ENCODE results near the gene RRP8. TPM values are rescaled to one million over a fixed set of nuclear protein-coding genes. Genes with fewer than 3 reads are reported as not detected.

The RRP8 gene
- total RNA-seq, 1 donor from 2014 or later, result 9.4 TPM

GRCh38 chr11:6646071-6646470 is 42.7 kb upstream of the RRP8 start:
- Histone ChIP-seq H3K4me1 (ENCODE audit: control insufficient read depth in 3 of 3, insufficient read depth in 3 of 3, low read length in 3 of 3) (peaks cover 31 to 42% (median 32%) of the 10 kb centered on the region in 3 donors), H3K9ac (ENCODE audit: low read depth in 1 of 3, low read length in 3 of 3) (peak overlapping the region in 1 of 3 donors; percentile 40), H3K4me3 (ENCODE audit: low read length in 3 of 3) (peak overlapping the region; percentile 26 to 52 (median 29))

GRCh38 chr11:6642957-6643356 is 39.5 kb upstream of the RRP8 start:
- peaks cover 0 to 11% (median 7%) of the 10 kb centered on the region in 3 donors for H3K36me3 ChIP-seq (ENCODE audit: control insufficient read depth in 3 of 3, insufficient read depth in 3 of 3, low read length in 3 of 3)
- H3K27ac ChIP-seq (ENCODE audit: low read depth, low read length), result no peak overlapping the region
- H3K9me3 ChIP-seq (ENCODE audit: control insufficient read depth in 3 of 3, low read length in 3 of 3), result no peaks in the 10 kb centered on the region
- peaks cover 39 to 45% (median 41%) of the 10 kb centered on the region in 3 donors for H3K4me1 ChIP-seq (ENCODE audit: control insufficient read depth in 3 of 3, insufficient read depth in 3 of 3, low read length in 3 of 3)
- no peak overlapping the region for H3K9ac ChIP-seq (ENCODE audit: low read depth in 1 of 3, low read length in 3 of 3)
- H3K4me3 ChIP-seq (ENCODE audit: low read length in 3 of 3), result no peak overlapping the region
- peaks cover 0 to 9% (median 5%) of the 10 kb centered on the region in 3 donors for H3K27me3 ChIP-seq (ENCODE audit: control insufficient read depth in 3 of 3, insufficient read depth in 3 of 3, low read length in 3 of 3)

More at GRCh38 chr11:6646071-6646470, 42.7 kb upstream of the RRP8 start:
- Histone ChIP-seq H3K27ac (ENCODE audit: low read depth, low read length) (peak overlapping the region; percentile 85), H3K9me3 (ENCODE audit: control insufficient read depth in 3 of 3, low read length in 3 of 3) (no peaks in the 10 kb centered on the region), H3K27me3 (ENCODE audit: control insufficient read depth in 3 of 3, insufficient read depth in 3 of 3, low read length in 3 of 3) (peaks cover 0 to 13% (median 5%) of the 10 kb centered on the region in 3 donors), H3K36me3 (ENCODE audit: control insufficient read depth in 3 of 3, insufficient read depth in 3 of 3, low read length in 3 of 3) (peaks cover 0 to under 1% (median 0%) of the 10 kb centered on the region in 3 donors)

GRCh38 chr11:6640985-6641701 is 37.7 kb upstream of the RRP8 start:
- Histone ChIP-seq H3K36me3 (ENCODE audit: control insufficient read depth in 3 of 3, insufficient read depth in 3 of 3, low read length in 3 of 3) (peaks cover 0 to 11% (median 7%) of the 10 kb centered on the region in 3 donors), H3K27ac (ENCODE audit: low read depth, low read length) (no peak overlapping the region), H3K4me1 (ENCODE audit: control insufficient read depth in 3 of 3, insufficient read depth in 3 of 3, low read length in 3 of 3) (peaks cover 36 to 40% (median 38%) of the 10 kb centered on the region in 3 donors), H3K27me3 (ENCODE audit: control insufficient read depth in 3 of 3, insufficient read depth in 3 of 3, low read length in 3 of 3) (peaks cover 0 to 5% (median 0%) of the 10 kb centered on the region in 3 donors), H3K9me3 (ENCODE audit: control insufficient read depth in 3 of 3, low read length in 3 of 3) (no peaks in the 10 kb centered on the region), H3K4me3 (ENCODE audit: low read length in 3 of 3) (no peak overlapping the region), H3K9ac (ENCODE audit: low read depth in 1 of 3, low read length in 3 of 3) (no peak overlapping the region)

GRCh38 chr11:6640036-6640984 is 36.9 kb upstream of the RRP8 start:
- no peak overlapping the region for H3K4me3 ChIP-seq (ENCODE audit: low read length in 3 of 3)
- H3K9ac ChIP-seq (ENCODE audit: low read depth in 1 of 3, low read length in 3 of 3), result no peak overlapping the region
- H3K9me3 ChIP-seq (ENCODE audit: control insufficient read depth in 3 of 3, low read length in 3 of 3), result no peaks in the 10 kb centered on the region
- H3K27ac ChIP-seq (ENCODE audit: low read depth, low read length), result no peak overlapping the region
- H3K27me3 ChIP-seq (ENCODE audit: control insufficient read depth in 3 of 3, insufficient read depth in 3 of 3, low read length in 3 of 3), result peaks cover 0 to 5% (median 0%) of the 10 kb centered on the region in 3 donors
- peaks cover 0 to 11% (median 7%) of the 10 kb centered on the region in 3 donors for H3K36me3 ChIP-seq (ENCODE audit: control insufficient read depth in 3 of 3, insufficient read depth in 3 of 3, low read length in 3 of 3)
- H3K4me1 ChIP-seq (ENCODE audit: control insufficient read depth in 3 of 3, insufficient read depth in 3 of 3, low read length in 3 of 3), result peaks cover 35 to 40% (median 38%) of the 10 kb centered on the region in 3 donors

GRCh38 chr11:6638429-6638828 is 35.0 kb upstream of the RRP8 start:
- peaks cover 39 to 46% (median 41%) of the 10 kb centered on the region in 3 donors for H3K4me1 ChIP-seq (ENCODE audit: control insufficient read depth in 3 of 3, insufficient read depth in 3 of 3, low read length in 3 of 3)
- H3K36me3 ChIP-seq (ENCODE audit: control insufficient read depth in 3 of 3, insufficient read depth in 3 of 3, low read length in 3 of 3), result peaks cover 0 to 11% (median 11%) of the 10 kb centered on the region in 3 donors
- no peaks in the 10 kb centered on the region for H3K27me3 ChIP-seq (ENCODE audit: control insufficient read depth in 3 of 3, insufficient read depth in 3 of 3, low read length in 3 of 3)
- H3K9ac ChIP-seq (ENCODE audit: low read depth in 1 of 3, low read length in 3 of 3), result no peak overlapping the region
- peak overlapping the region; percentile 25 for H3K27ac ChIP-seq (ENCODE audit: low read depth, low read length)
- no peaks in the 10 kb centered on the region for H3K9me3 ChIP-seq (ENCODE audit: control insufficient read depth in 3 of 3, low read length in 3 of 3)
- H3K4me3 ChIP-seq (ENCODE audit: low read length in 3 of 3), result peak overlapping the region in 1 of 3 donors; percentile 20

- H3K4me3 ChIP-seq (ENCODE audit: low read length in 3 of 3), result no peak overlapping the region
- H3K27me3 ChIP-seq (ENCODE audit: control insufficient read depth in 3 of 3, insufficient read depth in 3 of 3, low read length in 3 of 3), result no peaks in the 10 kb centered on the region
- H3K36me3 ChIP-seq (ENCODE audit: control insufficient read depth in 3 of 3, insufficient read depth in 3 of 3, low read length in 3 of 3), result peaks cover 0 to 11% (median 11%) of the 10 kb centered on the region in 3 donors
- no peak overlapping the region for H3K9ac ChIP-seq (ENCODE audit: low read depth in 1 of 3, low read length in 3 of 3)
- no peaks in the 10 kb centered on the region for H3K9me3 ChIP-seq (ENCODE audit: control insufficient read depth in 3 of 3, low read length in 3 of 3)
- peaks cover 39 to 46% (median 41%) of the 10 kb centered on the region in 3 donors for H3K4me1 ChIP-seq (ENCODE audit: control insufficient read depth in 3 of 3, insufficient read depth in 3 of 3, low read length in 3 of 3)
- peak overlapping the region; percentile 55 for H3K27ac ChIP-seq (ENCODE audit: low read depth, low read length)
These were observed 34.5 kb upstream of the RRP8 start for GRCh38 chr11:6637871-6638270.

GRCh38 chr11:6636480-6636879 is 33.1 kb upstream of the RRP8 start:
- H3K9me3 ChIP-seq (ENCODE audit: control insufficient read depth in 3 of 3, low read length in 3 of 3), result no peaks in the 10 kb centered on the region
- H3K4me3 ChIP-seq (ENCODE audit: low read length in 3 of 3), result no peak overlapping the region
- H3K27me3 ChIP-seq (ENCODE audit: control insufficient read depth in 3 of 3, insufficient read depth in 3 of 3, low read length in 3 of 3), result no peaks in the 10 kb centered on the region
- peaks cover 0 to 18% (median 14%) of the 10 kb centered on the region in 3 donors for H3K36me3 ChIP-seq (ENCODE audit: control insufficient read depth in 3 of 3, insufficient read depth in 3 of 3, low read length in 3 of 3)
- H3K27ac ChIP-seq (ENCODE audit: low read depth, low read length), result peak overlapping the region; percentile 55
- no peak overlapping the region for H3K9ac ChIP-seq (ENCODE audit: low read depth in 1 of 3, low read length in 3 of 3)
- peaks cover 37 to 46% (median 39%) of the 10 kb centered on the region in 3 donors for H3K4me1 ChIP-seq (ENCODE audit: control insufficient read depth in 3 of 3, insufficient read depth in 3 of 3, low read length in 3 of 3)

- Histone ChIP-seq H3K36me3 (ENCODE audit: control insufficient read depth in 3 of 3, insufficient read depth in 3 of 3, low read length in 3 of 3) (peaks cover 0 to 14% (median 11%) of the 10 kb centered on the region in 3 donors), H3K27me3 (ENCODE audit: control insufficient read depth in 3 of 3, insufficient read depth in 3 of 3, low read length in 3 of 3) (no peaks in the 10 kb centered on the region), H3K9ac (ENCODE audit: low read depth in 1 of 3, low read length in 3 of 3) (no peak overlapping the region), H3K27ac (ENCODE audit: low read depth, low read length) (peak overlapping the region; percentile 55), H3K4me3 (ENCODE audit: low read length in 3 of 3) (no peak overlapping the region), H3K4me1 (ENCODE audit: control insufficient read depth in 3 of 3, insufficient read depth in 3 of 3, low read length in 3 of 3) (peaks cover 35 to 46% (median 39%) of the 10 kb centered on the region in 3 donors), H3K9me3 (ENCODE audit: control insufficient read depth in 3 of 3, low read length in 3 of 3) (no peaks in the 10 kb centered on the region)
These were observed 31.9 kb upstream of the RRP8 start for GRCh38 chr11:6635082-6635932.

- Histone ChIP-seq H3K4me3 (ENCODE audit: low read length in 3 of 3) (no peak overlapping the region), H3K36me3 (ENCODE audit: control insufficient read depth in 3 of 3, insufficient read depth in 3 of 3, low read length in 3 of 3) (peaks cover 0 to 13% (median 10%) of the 10 kb centered on the region in 3 donors), H3K27ac (ENCODE audit: low read depth, low read length) (no peak overlapping the region), H3K9ac (ENCODE audit: low read depth in 1 of 3, low read length in 3 of 3) (no peak overlapping the region), H3K9me3 (ENCODE audit: control insufficient read depth in 3 of 3, low read length in 3 of 3) (no peaks in the 10 kb centered on the region), H3K4me1 (ENCODE audit: control insufficient read depth in 3 of 3, insufficient read depth in 3 of 3, low read length in 3 of 3) (peaks cover 34 to 46% (median 37%) of the 10 kb centered on the region in 3 donors), H3K27me3 (ENCODE audit: control insufficient read depth in 3 of 3, insufficient read depth in 3 of 3, low read length in 3 of 3) (no peaks in the 10 kb centered on the region)
These were observed 31.1 kb upstream of the RRP8 start for GRCh38 chr11:6634534-6634933.

All from skeletal muscle tissue (tissue), 4 donors.